HG03571 (cell line): ENCODE data around the gene CILP.
"Not testable (repeated sequence)": the region's sequence is repeated elsewhere in the genome, so short reads cannot be mapped to it uniquely, and the experiment has no call there.

Experiments
- ATAC-seq: cut with Tn5 transposase; IDR thresholded peaks from one replicate; pipeline ENCODE4 v1.9.1; 2021; ENCODE audit not compliant: unreplicated experiment

CILP gene

GRCh38 chr15:65210770-65211481 lies at the start of gene CILP:
TSS of gene CILP (minus strand) at chr15:65211473. CDS start at chr15:65209755, 1,718 bp downstream.
- no peak for ATAC-seq

- ATAC-seq: no peak
Observed at GRCh38 chr15:65260968-65261367, 49.7 kb upstream of the CILP start.

- ATAC-seq: no peak
Observed at GRCh38 chr15:65259367-65259797, 48.1 kb upstream of the CILP start.

- no peak for ATAC-seq
Observed at GRCh38 chr15:65258375-65259262, 47.3 kb upstream of the CILP start.

- ATAC-seq: no peak
Observed at GRCh38 chr15:65255486-65256140, 44.3 kb upstream of the CILP start.

GRCh38 chr15:65254758-65255157 lies 43.5 kb upstream of the CILP start:
- ATAC-seq: no peak

GRCh38 chr15:65254356-65254755 lies 43.1 kb upstream of the CILP start:
- no peak for ATAC-seq

GRCh38 chr15:65249641-65250040 lies 38.4 kb upstream of the CILP start:
- no peak for ATAC-seq

- ATAC-seq: no peak
Observed at GRCh38 chr15:65248511-65249255, 37.4 kb upstream of the CILP start.

GRCh38 chr15:65246939-65247338 lies 35.7 kb upstream of the CILP start:
- no peak for ATAC-seq

- ATAC-seq: no peak
Observed at GRCh38 chr15:65246026-65246714, 34.9 kb upstream of the CILP start.

GRCh38 chr15:65245096-65245856 lies 34.0 kb upstream of the CILP start:
- ATAC-seq: no peak

- no peak for ATAC-seq
Observed at GRCh38 chr15:65244638-65245037, 33.4 kb upstream of the CILP start.

GRCh38 chr15:65236443-65236842 lies 25.2 kb upstream of the CILP start:
- ATAC-seq: not testable (repeated sequence)

- no peak for ATAC-seq
Observed at GRCh38 chr15:65233696-65234095, 22.4 kb upstream of the CILP start.

GRCh38 chr15:65232520-65232919 lies 21.2 kb upstream of the CILP start:
- no peak for ATAC-seq

- ATAC-seq: no peak
Observed at GRCh38 chr15:65231306-65231705, 20.0 kb upstream of the CILP start.

GRCh38 chr15:65226901-65227300 lies 15.6 kb upstream of the CILP start:
- ATAC-seq: not testable (repeated sequence)

- no peak for ATAC-seq
Observed at GRCh38 chr15:65226221-65226620, 14.9 kb upstream of the CILP start.

- no peak for ATAC-seq
Observed at GRCh38 chr15:65223996-65224395, 12.7 kb upstream of the CILP start.
